Thyroid gland (tissue), 4 donors: Measurements from ENCODE around the gene KLHL25. TPM values are rescaled to one million over a fixed set of nuclear protein-coding genes. Genes with fewer than 3 reads are reported as not detected.

ENCODE experiments used
- microRNA counts, 2 donors: library from miRNA; unstranded; fragments of <30 nt; microRNA quantifications; one replicate each; lab custom pipeline; 2016 to 2017
- microRNA-seq: library from miRNA; unstranded; fragments of <30 nt; microRNA quantifications from one replicate; pipeline ENCODE4, GENCODE V29; 2016
- small RNA-seq: library from RNA; depleted of rRNA; stranded (forward); fragments of <200 nt; gene quantifications from one replicate; pipeline ENCODE3, GENCODE V24; 2016
- total RNA-seq, 4 donors: library from RNA; depleted of rRNA; stranded (reverse); fragments of >200 nt; gene quantifications; one replicate each; pipeline ENCODE4 v1.2.3, GENCODE V29; 2016

The KLHL25 gene
- total RNA-seq, 4 donors from 2014 or later: 4.2 to 8.8 (median 4.8) TPM

MicroRNA genes within 50 kb of the gene (microRNA counts, 767-probe panel; counts per million panel counts)
- microRNA hsa-miR-1276 (lab: Ali Mortazavi, UCI): 3,648 to 3,968 counts per million in 2 donors

Small RNAs within 50 kb of the gene (microRNA-seq; reads per million reads assigned to microRNA genes)
- gene MIR1276: not detected
- gene MIR548AP: not detected

Small RNAs within 50 kb of the gene (small RNA-seq; reads per million reads assigned to genes)
- gene AC021739.1 (not detected), gene MIR1276 (not detected), gene MIR548AP (not detected), gene RNU6-231P (not detected)
